BLaER1 treated with 17β-estradiol and CSF1 and Interleukin-3, amounts not matched to agents 10 nM and 100 nM (cell line): ENCODE results near the gene CMKLR1.

Source experiments
- H3K27ac ChIP-seq, 11 experiments: shearing (Covaris generic); formaldehyde crosslinking; 2 replicates each; pipeline ENCODE4 v1.8.1; 2022
- H3K27me3 ChIP-seq, 11 experiments: shearing (Covaris generic); formaldehyde crosslinking; 2 replicates each; pipeline ENCODE4 v1.8.1; 2022
- H3K36me3 ChIP-seq, 11 experiments: shearing (Covaris generic); formaldehyde crosslinking; 2 replicates each; pipeline ENCODE4 v1.8.1; 2022
- H3K4me1 ChIP-seq, 10 experiments: shearing (Covaris generic); formaldehyde crosslinking; 2 replicates each; pipeline ENCODE4 v1.8.1; 2022
- H3K4me2 ChIP-seq, 11 experiments: shearing (Covaris generic); formaldehyde crosslinking; 2 replicates each; pipeline ENCODE4 v1.8.1; 2022
- H3K4me3 ChIP-seq, 10 experiments: shearing (Covaris generic); formaldehyde crosslinking; 2 replicates each; pipeline ENCODE4 v1.8.1; 2022
- H3K9ac ChIP-seq, 11 experiments: shearing (Covaris generic); formaldehyde crosslinking; 2 replicates each; pipeline ENCODE4 v1.8.1; 2022
- H3K9me3 ChIP-seq, 11 experiments: shearing (Covaris generic); formaldehyde crosslinking; replicated peaks in 1 of 11; 2 replicates each; pipeline ENCODE4 v1.8.1; 2022
- H4K20me1 ChIP-seq, 11 experiments: shearing (Covaris generic); formaldehyde crosslinking; 2 replicates each; pipeline ENCODE4 v1.8.1; 2022
- Cebpa-rat ChIP-seq, 11 experiments: shearing (Covaris generic); IDR thresholded peaks; 2 replicates each; pipeline ENCODE4 v1.8.1; 2022

The CMKLR1 gene

GRCh38 chr12:108315486-108316105 lies 23.5 kb downstream of the CMKLR1 start:
- peak overlapping the region in 1 of 10 experiments; percentile 7; a peak in 1 of 20 replicates for H3K4me3 ChIP-seq
- TF ChIP-seq Cebpa-rat (IDR thresholded peaks at IDR 0.05): no peak
- H3K27ac ChIP-seq: peak overlapping the region in 6 of 11 experiments; percentile 25 to 96 (median 89); a peak in 11 of 22 replicates
- H4K20me1 ChIP-seq: peaks cover 0 to 41% (median 4%) of the 10 kb centered on the region in 11 experiments; a peak in 10 of 22 replicates
- peaks cover 0 to 55% (median 0%) of the 10 kb centered on the region in 11 experiments; a peak in 6 of 22 replicates for H3K36me3 ChIP-seq
- peak overlapping the region; percentile 17 to 96 (median 89); a peak in 21 of 22 replicates for H3K4me2 ChIP-seq
- H3K27me3 ChIP-seq: peaks cover 0 to 67% (median 54%) of the 10 kb centered on the region in 11 experiments; a peak in 19 of 22 replicates
- H3K4me1 ChIP-seq: peaks cover 36 to 96% (median 51%) of the 10 kb centered on the region in 10 experiments
- H3K9me3 ChIP-seq: no peaks in the 10 kb centered on the region
- peak overlapping the region in 5 of 11 experiments; percentile 43 to 81 (median 67); a peak in 8 of 22 replicates for H3K9ac ChIP-seq

- Histone ChIP-seq H4K20me1 (peaks cover 0 to 41% (median 4%) of the 10 kb centered on the region in 11 experiments; a peak in 9 of 22 replicates), H3K4me1 (peaks cover 36 to 98% (median 55%) of the 10 kb centered on the region in 10 experiments), H3K4me2 (peak overlapping the region; percentile 68 to 96 (median 89)), H3K4me3 (peak overlapping the region in 6 of 10 experiments; percentile 10 to 54 (median 30); a peak in 11 of 20 replicates), H3K36me3 (peaks cover 0 to 55% (median 0%) of the 10 kb centered on the region in 11 experiments; a peak in 6 of 22 replicates), H3K9ac (peak overlapping the region in 10 of 11 experiments; percentile 37 to 81 (median 71); a peak in 18 of 22 replicates), H3K27me3 (peaks cover 0 to 49% (median 36%) of the 10 kb centered on the region in 11 experiments; a peak in 19 of 22 replicates), H3K27ac (peak overlapping the region in 10 of 11 experiments; percentile 58 to 96 (median 84); a peak in 21 of 22 replicates), H3K9me3 (no peaks in the 10 kb centered on the region)
- TF ChIP-seq Cebpa-rat (IDR thresholded peaks at IDR 0.05): no peak
Measured at GRCh38 chr12:108313606-108314351, 25.3 kb downstream of the CMKLR1 start.

DNA sequence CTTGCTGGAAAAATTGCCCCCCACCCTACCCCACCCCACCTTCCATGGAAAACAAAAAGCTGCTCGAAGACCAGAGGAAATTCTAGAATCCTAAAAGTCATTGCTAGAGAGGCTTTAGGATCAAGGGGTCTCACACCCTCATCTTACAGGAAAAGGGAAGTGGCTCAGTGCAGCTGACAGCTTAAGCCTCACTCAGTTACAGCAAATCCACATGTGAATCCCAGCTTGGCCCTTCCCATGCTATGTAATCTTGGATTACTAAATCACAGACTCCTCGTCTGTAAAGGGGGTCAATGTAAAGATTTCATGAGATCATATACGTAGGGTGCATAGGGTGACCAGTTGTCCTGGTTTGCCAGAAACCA lies 25.9 kb downstream of the CMKLR1 start:
- Histone ChIP-seq H3K9ac (peak overlapping the region in 10 of 11 experiments; percentile 37 to 81 (median 71); a peak in 18 of 22 replicates), H3K27me3 (peaks cover 0 to 43% (median 30%) of the 10 kb centered on the region in 11 experiments; a peak in 17 of 22 replicates), H3K36me3 (peaks cover 0 to 55% (median 0%) of the 10 kb centered on the region in 11 experiments; a peak in 6 of 22 replicates), H3K4me2 (peak overlapping the region; percentile 68 to 96 (median 89)), H4K20me1 (peaks cover 0 to 41% (median 4%) of the 10 kb centered on the region in 11 experiments; a peak in 10 of 22 replicates), H3K4me1 (peaks cover 36 to 98% (median 55%) of the 10 kb centered on the region in 10 experiments), H3K27ac (peak overlapping the region in 10 of 11 experiments; percentile 58 to 96 (median 84); a peak in 21 of 22 replicates), H3K9me3 (no peaks in the 10 kb centered on the region), H3K4me3 (peak overlapping the region in 3 of 10 experiments; percentile 14 to 54 (median 24); a peak in 5 of 20 replicates)
- no peak for TF ChIP-seq Cebpa-rat (IDR thresholded peaks at IDR 0.05)

- peak overlapping the region in 1 of 10 experiments; percentile 14; a peak in 1 of 20 replicates for H3K4me3 ChIP-seq
- H3K27ac ChIP-seq: peak overlapping the region in 9 of 11 experiments; percentile 29 to 96 (median 89); a peak in 14 of 22 replicates
- peaks cover 0 to 55% (median 0%) of the 10 kb centered on the region in 11 experiments; a peak in 6 of 22 replicates for H3K36me3 ChIP-seq
- peaks cover 36 to 98% (median 55%) of the 10 kb centered on the region in 10 experiments for H3K4me1 ChIP-seq
- H3K9ac ChIP-seq: peak overlapping the region in 6 of 11 experiments; percentile 37 to 81 (median 80); a peak in 11 of 22 replicates
- peaks cover 0 to 41% (median 28%) of the 10 kb centered on the region in 11 experiments; a peak in 18 of 22 replicates for H3K27me3 ChIP-seq
- no peak for TF ChIP-seq Cebpa-rat (IDR thresholded peaks at IDR 0.05)
- peaks cover 0 to 45% (median 4%) of the 10 kb centered on the region in 11 experiments; a peak in 10 of 22 replicates for H4K20me1 ChIP-seq
- peak overlapping the region; percentile 68 to 96 (median 89) for H3K4me2 ChIP-seq
- H3K9me3 ChIP-seq: no peaks in the 10 kb centered on the region
Measured at GRCh38 chr12:108312693-108313189, 26.4 kb downstream of the CMKLR1 start.

GRCh38 chr12:108312073-108312659 lies 26.9 kb downstream of the CMKLR1 start:
- Histone ChIP-seq H3K4me1 (peaks cover 36 to 98% (median 57%) of the 10 kb centered on the region in 10 experiments), H3K4me2 (peak overlapping the region; percentile 68 to 96 (median 89); a peak in 19 of 22 replicates), H3K9me3 (no peaks in the 10 kb centered on the region), H3K27me3 (peaks cover 0 to 41% (median 25%) of the 10 kb centered on the region in 11 experiments; a peak in 18 of 22 replicates), H3K36me3 (peaks cover 0 to 55% (median 0%) of the 10 kb centered on the region in 11 experiments; a peak in 6 of 22 replicates), H3K4me3 (no peak overlapping the region), H4K20me1 (peaks cover 0 to 50% (median 4%) of the 10 kb centered on the region in 11 experiments; a peak in 11 of 22 replicates), H3K9ac (peak overlapping the region in 4 of 11 experiments; percentile 76 to 81 (median 80); a peak in 6 of 22 replicates), H3K27ac (peak overlapping the region in 7 of 11 experiments; percentile 29 to 96 (median 89); a peak in 12 of 22 replicates)
- no peak for TF ChIP-seq Cebpa-rat (IDR thresholded peaks at IDR 0.05)

- H3K27me3 ChIP-seq: peaks cover 0 to 41% (median 21%) of the 10 kb centered on the region in 11 experiments; a peak in 18 of 22 replicates
- peak overlapping the region in 3 of 11 experiments; percentile 76 to 81 (median 80); a peak in 3 of 22 replicates for H3K9ac ChIP-seq
- H3K4me2 ChIP-seq: peak overlapping the region in 5 of 11 experiments; percentile 89 to 96 (median 91); a peak in 10 of 22 replicates
- TF ChIP-seq Cebpa-rat (IDR thresholded peaks at IDR 0.05): no peak
- peak overlapping the region in 5 of 11 experiments; percentile 89 to 96 (median 93); a peak in 7 of 22 replicates for H3K27ac ChIP-seq
- H3K4me1 ChIP-seq: peaks cover 36 to 98% (median 58%) of the 10 kb centered on the region in 10 experiments
- H3K4me3 ChIP-seq: no peak overlapping the region
- peaks cover 0 to 55% (median 0%) of the 10 kb centered on the region in 11 experiments; a peak in 6 of 22 replicates for H3K36me3 ChIP-seq
- peaks cover 0 to 56% (median 4%) of the 10 kb centered on the region in 11 experiments; a peak in 11 of 22 replicates for H4K20me1 ChIP-seq
- H3K9me3 ChIP-seq: no peaks in the 10 kb centered on the region
Measured at GRCh38 chr12:108311605-108312004, 27.5 kb downstream of the CMKLR1 start.

- H3K4me2 ChIP-seq: peak overlapping the region in 3 of 11 experiments; percentile 89 to 91 (median 90); a peak in 6 of 22 replicates
- H3K9me3 ChIP-seq: no peaks in the 10 kb centered on the region
- H3K27me3 ChIP-seq: peaks cover 0 to 41% (median 21%) of the 10 kb centered on the region in 11 experiments; a peak in 17 of 22 replicates
- no peak overlapping the region for H3K4me3 ChIP-seq
- 0 out of 22 replicates have a peak overlapping the region, but pooled peaks of 1 of the 11 experiments have one; percentile 9 for H3K27ac ChIP-seq
- TF ChIP-seq Cebpa-rat (IDR thresholded peaks at IDR 0.05): no peak
- peaks cover 0 to 67% (median 4%) of the 10 kb centered on the region in 11 experiments; a peak in 11 of 22 replicates for H4K20me1 ChIP-seq
- H3K36me3 ChIP-seq: peaks cover 0 to 57% (median 0%) of the 10 kb centered on the region in 11 experiments; a peak in 6 of 22 replicates
- peaks cover 25 to 98% (median 56%) of the 10 kb centered on the region in 10 experiments for H3K4me1 ChIP-seq
- H3K9ac ChIP-seq: no peak overlapping the region
Measured at GRCh38 chr12:108310489-108310888, 28.6 kb downstream of the CMKLR1 start.
